ENCODE results near the gene PSMG1. TPM values are rescaled to one million over a fixed set of nuclear protein-coding genes. Genes with fewer than 3 reads are reported as not detected.
A peak's percentile ranks its signal among the peaks of the same experiment; 100 is the strongest.

The PSMG1 gene
- total RNA-seq, 4 donors from 2014 or later: 12.9 to 53.5 (median 30.3) TPM

GRCh38 chr21:39186676-39187075 lies 3.4 kb upstream of the PSMG1 start:
- DNase-seq (no peak), ATAC-seq (no peak)
- TF ChIP-seq CTCF (IDR thresholded peaks at IDR 0.05 in 4 of 5, conservative IDR thresholded peaks at IDR 0.05 in 1 of 5) (no peak), POLR2A (IDR thresholded peaks at IDR 0.05) (no peak)
- in situ Hi-C loops (cut with MboI; ENCODE audit: low sequenced_read_pairs in 4 of 4) (loop anchor here in 3 of 4 donors (5.0 to 25.0 kb wide), 3 partner anchors 82 to 201 kb away; a partner anchor contains a TSS), intact Hi-C loops (cut with DNase I; ENCODE audit: low total_unique reads) (no loop called here)
- Histone ChIP-seq H3K4me1 (peaks cover 7 to 8% of the 10 kb centered on the region in 2 donors), H3K27ac (no peak overlapping the region), H3K9me3 (no peaks in the 10 kb centered on the region), H3K27me3 (no peaks in the 10 kb centered on the region), H3K4me3 (no peak overlapping the region), H3K36me3 (no peaks in the 10 kb centered on the region)

GRCh38 chr21:39185157-39185556 lies 1.9 kb upstream of the PSMG1 start:
- in situ Hi-C loops (cut with MboI; ENCODE audit: low sequenced_read_pairs in 4 of 4): loop anchor here in 3 of 4 donors (5.0 to 25.0 kb wide), 3 partner anchors 80 to 202 kb away; a partner anchor contains a TSS

GRCh38 chr21:39184050-39184980 lies 1.1 kb upstream of the PSMG1 start:
- no peak for DNase-seq
- Histone ChIP-seq H3K4me3 (peak overlapping the region; percentile 76 to 96 (median 82)), H3K9me3 (no peaks in the 10 kb centered on the region), H3K36me3 (peaks cover 0 to 11% of the 10 kb centered on the region in 2 donors), H3K27ac (peak overlapping the region; percentile 88 to 97 (median 94)), H3K4me1 (peaks cover 7 to 8% of the 10 kb centered on the region in 2 donors), H3K27me3 (no peaks in the 10 kb centered on the region)
- in situ Hi-C loops (cut with MboI; ENCODE audit: low sequenced_read_pairs in 4 of 4) (loop anchor here in 3 of 4 donors (10.0 to 25.0 kb wide), 2 partner anchors 80 to 203 kb away; a partner anchor contains a TSS), intact Hi-C loops (cut with DNase I; ENCODE audit: low total_unique reads) (loop anchor here (5.0 kb wide), 3 partner anchors 203 to 377 kb away; partner anchors contain the start of genes ETS2 and SH3BGR)
- TF ChIP-seq POLR2A (IDR thresholded peaks at IDR 0.05) (peak in 1 of 2 donors; percentile 16), CTCF (IDR thresholded peaks at IDR 0.05 in 4 of 5, conservative IDR thresholded peaks at IDR 0.05 in 1 of 5) (no peak)
- ATAC-seq: no peak

More at GRCh38 chr21:39185157-39185556, 1.9 kb upstream of the PSMG1 start:
- Histone ChIP-seq H3K4me3 (no peak overlapping the region), H3K27me3 (no peaks in the 10 kb centered on the region), H3K27ac (peak overlapping the region in 1 of 4 donors; percentile 92), H3K9me3 (no peaks in the 10 kb centered on the region), H3K36me3 (peaks cover 0 to 3% of the 10 kb centered on the region in 2 donors), H3K4me1 (peaks cover 7 to 8% of the 10 kb centered on the region in 2 donors)
- DNase-seq (no peak), ATAC-seq (no peak)
- TF ChIP-seq POLR2A (IDR thresholded peaks at IDR 0.05) (no peak), CTCF (IDR thresholded peaks at IDR 0.05 in 4 of 5, conservative IDR thresholded peaks at IDR 0.05 in 1 of 5) (no peak)
- intact Hi-C loops (cut with DNase I; ENCODE audit: low total_unique reads): no loop called here

- peak; percentile 39 to 44 for ATAC-seq
- Histone ChIP-seq H3K36me3 (peaks cover 0 to 18% of the 10 kb centered on the region in 2 donors), H3K4me3 (peak overlapping the region; percentile 76 to 96 (median 82)), H3K9me3 (no peaks in the 10 kb centered on the region), H3K27me3 (no peaks in the 10 kb centered on the region), H3K27ac (peak overlapping the region; percentile 88 to 97 (median 94)), H3K4me1 (peaks cover 7 to 13% of the 10 kb centered on the region in 2 donors)
- TF ChIP-seq CTCF (IDR thresholded peaks at IDR 0.05 in 4 of 5, conservative IDR thresholded peaks at IDR 0.05 in 1 of 5) (no peak), POLR2A (IDR thresholded peaks at IDR 0.05) (no peak)
- DNase-seq: no peak
- in situ Hi-C loops (cut with MboI; ENCODE audit: low sequenced_read_pairs in 4 of 4): loop anchor here in 3 of 4 donors (10.0 to 25.0 kb wide), 2 partner anchors 78 to 205 kb away; a partner anchor contains a TSS
- intact Hi-C loops (cut with DNase I; ENCODE audit: low total_unique reads): loop anchor here (1.0 to 5.0 kb wide), 4 partner anchors 130 to 375 kb away; partner anchors contain the start of genes ETS2 and SH3BGR
Measured at GRCh38 chr21:39182484-39183271, 573 bp downstream of the PSMG1 start.
